ENCODE results near the gene TBC1D7. TPM values are rescaled to one million over a fixed set of nuclear protein-coding genes. Genes with fewer than 3 reads are reported as not detected.
A peak's percentile ranks its signal among the peaks of the same experiment; 100 is the strongest.
"Not testable (repeated sequence)": the region's sequence is repeated elsewhere in the genome, so short reads cannot be mapped to it uniquely, and the experiment has no call there.

TBC1D7 gene
- total RNA-seq, 1 donor from 2014 or later = 15.0 TPM

DNA sequence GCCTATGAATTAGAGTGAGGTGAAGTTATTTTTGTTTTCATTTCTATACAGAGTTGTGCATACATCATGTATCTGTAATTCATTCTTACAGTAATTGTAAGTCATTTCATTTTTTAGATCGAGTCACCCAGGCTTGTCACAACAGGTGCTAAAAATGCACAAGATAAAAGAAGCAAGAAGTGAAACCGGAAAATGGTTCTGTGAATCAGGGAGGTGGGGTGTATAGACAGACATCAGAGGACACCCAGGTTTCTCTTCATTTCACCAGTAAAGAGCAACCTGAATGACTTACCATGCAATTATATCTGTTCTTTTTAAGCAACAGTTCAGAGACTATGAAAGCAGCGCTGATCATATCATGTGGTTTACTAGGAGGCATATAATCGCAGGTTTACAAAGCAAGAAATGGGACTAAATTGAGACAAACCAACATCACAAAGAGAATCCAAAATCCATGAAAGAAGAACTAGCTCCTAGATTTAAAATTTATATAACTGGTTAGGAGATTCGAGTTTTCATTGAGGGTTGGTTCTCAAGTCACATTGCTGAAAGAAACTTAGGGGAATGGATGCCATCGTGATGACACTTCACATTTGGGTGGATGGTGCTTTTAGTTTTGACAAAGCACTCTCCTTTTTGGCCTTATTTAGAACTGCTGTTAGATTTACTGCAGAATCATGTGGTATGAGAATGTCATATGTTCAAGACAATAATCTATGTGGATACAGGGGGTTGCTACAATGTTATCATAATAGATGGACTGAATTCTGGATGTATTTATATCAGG is 27.9 kb upstream of the TBC1D7 start:
- DNase-seq = no peak

DNA sequence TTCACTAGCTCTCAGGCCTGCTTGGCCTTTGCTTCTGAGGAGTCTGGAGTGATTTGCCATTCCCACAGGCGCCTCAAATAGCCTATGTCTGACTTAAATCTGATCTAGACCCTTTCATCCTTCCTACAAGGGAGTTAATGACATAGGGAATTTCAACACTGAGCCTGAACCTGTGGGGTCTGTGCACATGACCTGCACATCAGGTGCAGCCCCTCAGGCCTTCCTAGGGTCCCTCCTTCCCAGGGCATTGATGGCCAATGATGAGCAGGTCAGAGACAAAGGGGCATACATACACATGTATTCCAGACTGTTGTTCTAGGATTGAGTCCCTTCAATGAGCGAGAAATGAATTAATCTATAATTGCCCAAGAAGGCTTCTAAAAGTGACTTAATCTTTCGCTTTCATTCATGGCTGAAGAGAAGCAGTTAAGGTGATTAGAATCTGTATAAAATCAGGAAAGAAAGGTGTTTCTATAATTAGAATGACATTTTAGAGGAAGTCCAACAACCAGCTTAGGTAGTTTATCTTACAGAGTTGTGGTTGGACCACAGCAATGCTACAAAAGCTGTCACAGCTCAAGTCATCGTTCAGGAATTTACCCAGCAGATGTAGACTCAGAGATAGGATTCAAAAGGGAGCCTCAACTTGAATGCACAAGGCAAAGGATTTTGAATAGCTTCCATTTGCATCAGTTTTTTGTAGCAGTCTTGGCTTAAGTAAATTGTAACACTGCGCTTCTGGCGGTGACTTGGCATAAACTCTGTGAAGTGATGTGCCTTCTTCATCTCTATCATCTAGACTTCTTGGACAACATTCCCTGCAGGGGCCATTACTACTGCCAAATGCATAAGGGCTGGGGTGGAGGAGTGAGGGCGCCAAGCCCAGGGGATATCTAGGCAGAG is 27.0 kb upstream of the TBC1D7 start:
- peak; percentile 71 for DNase-seq

DNA sequence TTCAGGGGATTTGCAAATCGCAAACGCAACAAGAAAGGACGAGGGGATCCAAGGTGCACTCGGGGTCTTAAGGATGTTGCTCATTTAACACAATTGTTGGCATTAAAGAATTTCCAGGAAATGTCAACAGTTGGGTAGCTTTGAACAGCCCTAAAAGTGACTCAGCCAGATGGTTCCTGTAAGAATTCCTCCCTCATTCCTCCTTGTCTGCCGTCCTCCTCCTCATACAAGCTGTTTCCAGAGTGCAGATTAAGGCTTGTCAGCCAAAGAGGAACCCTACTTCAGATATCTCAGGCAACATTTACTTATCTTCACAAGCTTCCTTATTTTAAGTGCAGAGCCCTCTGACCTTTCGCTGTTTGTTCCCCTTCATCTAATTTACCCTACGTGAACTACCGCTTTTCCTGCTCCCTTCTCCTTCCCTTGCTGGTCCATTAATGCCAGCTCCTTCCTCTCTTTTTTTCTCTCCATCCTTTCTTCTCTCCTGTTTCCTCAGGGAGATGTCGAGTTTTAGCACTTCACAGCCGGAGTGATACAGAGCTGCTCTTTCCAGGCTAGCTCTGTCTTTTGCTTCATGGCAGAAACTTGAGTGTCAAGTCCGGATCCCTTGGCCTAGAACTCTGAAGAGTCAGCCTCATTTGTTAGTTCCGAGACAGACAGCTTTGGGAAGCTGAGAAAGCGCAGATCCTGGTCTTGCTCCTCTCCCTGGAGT is 26.1 kb upstream of the TBC1D7 start:
- DNase-seq = peak; percentile 69

DNA sequence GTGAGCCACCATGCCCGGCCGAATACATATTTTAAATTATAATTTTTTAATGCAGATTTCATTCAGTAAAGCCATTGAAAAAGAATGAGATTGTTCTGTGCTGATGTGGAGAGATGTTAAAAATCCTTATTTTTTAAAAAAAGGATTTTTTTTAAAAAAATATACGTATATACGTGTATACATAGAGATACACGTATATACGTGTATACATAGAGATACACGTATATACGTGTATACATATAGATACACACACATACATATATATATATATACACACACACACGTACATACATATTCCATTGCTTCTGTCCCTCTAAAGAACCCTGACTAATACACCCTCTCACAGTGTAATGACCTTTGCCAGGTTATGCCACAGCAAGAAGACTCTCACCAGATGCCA is 23.8 kb upstream of the TBC1D7 start:
- no peak for DNase-seq

DNA sequence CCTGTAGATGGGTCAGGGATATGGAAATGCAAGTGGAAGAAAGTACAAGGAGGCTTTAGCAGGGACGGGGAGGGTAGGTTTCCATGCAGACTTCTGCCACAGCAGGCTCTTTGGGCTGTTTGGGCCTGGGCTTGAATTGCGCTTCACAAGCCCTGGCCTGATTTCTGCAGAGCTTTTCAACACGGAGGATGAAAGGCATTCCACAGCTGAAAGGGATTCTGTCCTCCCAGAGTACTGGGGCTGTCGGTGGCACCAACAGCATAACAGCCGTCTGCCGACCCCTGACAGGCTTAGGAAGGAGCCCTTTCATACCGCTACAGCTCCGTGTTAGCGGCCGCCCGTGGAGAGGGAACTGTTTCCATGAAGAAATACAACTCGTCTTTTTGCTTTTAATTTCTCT is 22.9 kb upstream of the TBC1D7 start:
- no peak for DNase-seq

DNA sequence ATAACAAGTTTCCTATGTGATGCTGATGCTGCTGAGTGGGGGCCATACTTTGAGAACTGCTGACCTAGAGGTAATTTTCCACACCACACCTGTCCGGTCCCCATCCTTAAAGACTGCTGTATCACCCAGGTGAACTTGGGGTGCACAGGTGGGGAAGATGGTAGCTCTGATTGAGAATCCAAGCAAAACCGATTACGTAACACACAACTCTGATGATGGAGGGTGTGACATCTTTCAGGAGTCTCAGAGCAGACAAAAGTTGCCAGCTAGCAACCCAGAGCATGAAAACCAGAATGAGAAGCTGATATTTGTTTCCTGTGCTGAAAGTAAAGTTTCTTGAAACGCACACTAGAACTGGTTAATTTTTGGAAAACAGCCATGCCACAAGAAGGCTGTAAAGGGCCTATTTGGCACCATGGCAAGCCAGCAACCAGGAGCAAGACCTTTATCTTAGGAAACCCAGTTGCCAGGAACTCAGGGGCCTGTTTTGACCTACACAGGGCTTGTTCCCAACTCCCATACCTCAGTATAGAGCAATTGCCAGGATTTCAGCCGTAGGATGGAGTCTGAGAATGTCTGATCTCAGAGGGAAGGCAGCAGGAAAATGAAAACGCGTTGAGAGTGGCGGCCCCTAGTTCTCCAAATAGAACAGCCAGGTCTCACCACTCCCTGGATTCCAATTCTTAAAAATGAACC is 21.6 kb upstream of the TBC1D7 start:
- no peak for DNase-seq

- DNase-seq = no peak
Measured at GRCh38 chr6:13348334-13349113, 20.2 kb upstream of the TBC1D7 start.

GRCh38 chr6:13346245-13346644 is 17.9 kb upstream of the TBC1D7 start:
- DNase-seq = no peak

GRCh38 chr6:13342414-13343019 is 14.2 kb upstream of the TBC1D7 start:
- no peak for DNase-seq

DNA sequence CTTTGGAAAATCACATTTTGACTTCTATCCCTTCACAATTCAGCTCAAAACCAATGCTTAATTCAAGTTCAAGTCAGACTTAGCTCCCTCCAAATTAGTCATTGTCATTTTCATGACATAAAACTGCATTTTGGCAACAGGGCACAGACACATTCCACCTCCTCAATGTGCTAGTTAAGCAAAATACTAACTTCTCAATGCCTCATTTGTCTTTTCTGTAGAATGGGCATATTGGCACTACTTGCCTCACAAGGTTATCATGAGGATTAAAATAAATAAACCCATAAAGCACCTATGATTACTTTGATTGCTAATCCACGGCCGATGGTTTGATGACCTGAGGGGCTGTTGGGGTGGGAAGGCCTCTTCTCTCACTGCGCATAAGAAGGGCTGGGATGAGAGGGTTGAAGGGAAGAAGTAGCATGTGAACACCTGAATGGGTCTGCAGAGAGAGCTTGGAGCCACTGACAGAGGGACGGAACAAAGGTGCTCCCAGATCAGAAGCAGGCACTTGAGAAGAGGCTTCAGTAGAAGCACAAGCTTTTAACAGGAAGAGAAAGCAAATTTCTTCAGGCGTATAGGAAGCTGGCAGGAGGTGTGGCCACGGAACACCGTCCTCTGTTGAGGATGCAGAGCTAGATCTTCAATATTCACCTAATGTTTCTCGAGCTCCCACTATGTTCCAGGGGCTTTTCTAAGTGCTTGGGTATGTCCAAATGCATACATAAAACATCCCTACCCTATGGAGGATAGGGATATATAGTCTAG is 11.7 kb upstream of the TBC1D7 start:
- DNase-seq = no peak

DNA sequence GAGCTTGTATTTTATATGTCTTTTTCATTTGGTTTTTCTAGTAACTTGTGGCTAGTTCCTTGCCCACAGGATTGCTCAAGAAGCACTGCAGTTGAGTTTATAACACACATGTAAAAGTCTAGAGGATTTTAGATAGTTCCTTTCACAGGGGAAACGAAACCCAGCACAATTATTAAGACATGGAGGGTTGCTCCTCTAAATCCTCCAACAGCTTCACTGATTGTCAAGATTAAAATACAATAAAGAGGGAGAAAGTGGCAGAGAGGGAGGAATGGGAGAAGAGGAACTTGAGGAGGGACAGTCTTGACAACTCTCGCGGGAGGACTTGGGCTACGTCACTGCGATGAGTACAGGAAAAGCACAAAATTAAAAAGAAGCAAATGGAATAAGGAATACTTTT is 9.7 kb upstream of the TBC1D7 start:
- no peak for DNase-seq

DNA sequence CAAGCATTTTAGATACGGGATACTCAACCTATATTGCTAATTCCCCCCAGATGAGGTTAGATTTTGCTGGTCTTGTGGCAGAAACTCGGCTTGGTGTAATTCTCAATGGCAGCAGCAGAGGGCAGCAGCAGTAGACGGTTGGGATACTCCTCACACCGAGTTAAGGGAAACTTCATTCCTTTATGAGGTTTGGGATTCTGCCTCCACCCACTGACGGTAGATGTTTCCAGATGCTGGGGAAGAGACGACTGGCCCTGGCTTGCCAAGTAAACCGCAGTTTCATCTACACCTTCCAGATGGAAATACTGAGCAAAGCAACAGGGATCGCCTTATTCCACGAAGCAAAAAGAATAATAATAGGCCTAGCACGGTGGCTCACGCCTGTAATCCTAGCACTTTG is 8.2 kb upstream of the TBC1D7 start:
- peak; percentile 90 for DNase-seq

DNA sequence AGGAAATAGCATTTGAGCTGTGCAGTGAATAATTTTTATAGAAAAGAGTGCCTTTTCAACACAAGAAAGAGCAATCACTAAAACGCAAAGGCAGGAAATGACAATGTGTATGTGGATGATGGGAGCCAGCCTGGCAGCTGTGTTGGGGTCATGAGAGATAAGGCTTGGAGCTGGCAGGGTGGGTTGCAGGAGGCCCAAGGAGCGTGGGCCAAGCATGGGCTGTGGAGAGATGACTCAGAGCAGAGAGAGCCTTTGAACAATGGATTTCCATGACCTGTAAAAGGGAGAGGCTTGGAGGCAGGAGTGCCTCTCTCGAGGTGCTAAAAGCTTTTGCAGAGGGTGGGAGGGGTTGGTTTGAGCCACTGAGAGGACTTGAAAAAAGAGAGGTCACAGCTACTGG is 6.6 kb upstream of the TBC1D7 start:
- DNase-seq = peak; percentile 90

DNA sequence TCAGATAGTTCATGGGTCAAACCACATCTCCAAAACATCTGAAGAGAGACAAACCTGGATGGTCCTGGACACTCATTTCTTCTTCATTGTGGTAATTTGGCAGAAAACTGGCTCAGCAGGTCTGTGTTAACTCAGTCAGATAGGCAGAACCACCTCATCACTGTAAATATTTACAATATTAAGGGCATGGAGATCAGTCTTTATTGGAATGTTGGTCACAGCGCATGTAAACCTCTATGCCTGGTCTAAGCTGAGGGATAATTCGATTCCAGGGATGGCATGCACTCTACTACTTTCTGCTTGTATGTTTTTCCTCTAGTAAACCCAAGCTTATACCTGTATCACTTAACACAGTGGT is 4.0 kb upstream of the TBC1D7 start:
- DNase-seq = no peak

DNA sequence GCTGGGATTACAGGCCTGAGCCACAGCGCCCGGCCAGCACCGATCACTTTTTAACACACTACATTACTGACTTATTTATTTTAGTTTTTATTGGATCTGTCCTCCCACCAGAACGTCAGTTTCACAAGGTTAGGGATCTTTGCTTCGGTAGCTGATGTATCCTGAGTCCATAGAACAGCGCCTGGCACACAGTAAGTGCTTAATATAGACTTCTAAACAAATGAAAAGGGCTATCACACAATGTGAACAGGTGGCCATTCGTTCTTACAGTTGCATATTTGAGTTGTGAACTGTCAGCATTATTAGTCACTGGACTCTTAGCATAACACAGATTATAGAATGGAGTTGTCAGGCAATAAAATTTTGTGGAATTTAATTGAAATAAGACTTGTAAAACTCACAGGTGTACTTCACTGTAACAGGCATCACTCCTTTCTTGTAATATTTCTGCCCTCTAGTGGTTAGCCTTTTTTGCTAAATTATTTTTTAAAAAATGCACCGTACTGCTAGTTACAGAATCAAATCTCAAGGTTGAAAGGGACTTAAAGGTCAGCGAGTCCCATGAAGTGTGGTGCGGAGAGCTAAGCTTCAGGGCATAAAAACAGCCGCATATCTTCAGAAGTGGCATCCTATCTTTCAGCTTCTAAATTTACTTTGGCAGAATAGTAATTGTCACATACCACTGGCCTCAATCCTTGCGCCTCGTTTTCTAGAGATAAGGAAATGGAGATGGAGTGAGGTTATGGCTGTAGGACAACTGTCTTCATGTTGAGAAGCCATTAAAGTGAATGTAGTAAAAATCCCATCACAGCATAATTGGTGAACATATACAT is 3.4 kb upstream of the TBC1D7 start:
- DNase-seq = peak; percentile 60

GRCh38 chr6:13328875-13329183 is 492 bp upstream of the TBC1D7 start:
- DNase-seq = no peak

- no peak for DNase-seq
Measured at GRCh38 chr6:13327691-13328075, 654 bp downstream of the TBC1D7 start.

- not testable (repeated sequence) for DNase-seq
Measured at GRCh38 chr6:13326031-13326586, 2.2 kb downstream of the TBC1D7 start.

DNA sequence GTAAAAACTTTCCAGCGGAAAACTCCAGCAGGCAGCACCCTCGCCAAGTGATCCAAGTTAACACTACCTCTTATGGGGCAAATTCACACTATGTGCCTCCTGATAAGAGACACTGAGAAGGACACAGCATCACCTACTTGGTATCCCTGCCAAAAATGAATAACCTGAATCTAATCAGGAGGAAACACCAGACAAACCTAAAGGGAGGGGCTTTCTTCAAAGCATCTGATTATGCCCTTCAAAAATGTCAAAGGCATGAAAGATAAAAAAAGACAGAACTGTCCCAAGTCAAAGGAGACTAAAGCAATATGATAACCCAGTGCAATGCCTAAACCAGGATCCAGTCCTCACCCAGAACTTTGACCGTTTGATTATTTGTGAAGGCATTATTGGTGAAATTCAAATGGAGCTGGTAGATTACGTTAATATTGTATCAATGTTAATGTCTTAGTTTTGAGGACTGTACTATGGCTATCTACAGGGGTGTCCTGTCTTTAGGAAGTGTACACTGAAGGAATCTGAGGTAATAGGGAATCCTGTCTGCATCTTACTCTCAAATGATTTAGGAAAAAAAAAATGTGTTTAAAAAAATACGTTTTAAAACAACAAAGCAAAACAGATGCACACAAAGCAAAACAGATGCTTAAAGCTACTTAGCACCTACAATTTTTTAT is 8.3 kb downstream of the TBC1D7 start:
- no peak for DNase-seq
